H1 (cell line): ENCODE data around the gene BTBD9. TPM values are rescaled to one million over a fixed set of nuclear protein-coding genes. Genes with fewer than 3 reads are reported as not detected.

Experiments
- CTCF ChIA-PET: fragments of 300-600 bp; sonication (Branson Sonifier 250); formaldehyde crosslinking; loops from one replicate; lab custom pipeline; 2021; ENCODE audit not compliant: partially characterized antibody; lab: Charles Lee
- POLR2A ChIA-PET: fragments of 300-600 bp; sonication (Branson Sonifier 250); formaldehyde crosslinking; loops from one replicate; lab custom pipeline; 2021; ENCODE audit warnings: inconsistent platforms; ENCODE audit not compliant: partially characterized antibody; lab: Charles Lee
- DNase-seq, 2 experiments: peaks; one replicate each; pipeline versions ENCODE4 v3.0.0 to v3.0.0-alpha.2; 2010 to 2022; ENCODE audit warnings: low spot score in 2 of 2, low read depth in 1 of 2, mixed read lengths in 1 of 2
- FAIRE-seq: peaks from 2 replicates; lab custom pipeline; 2011; peaks lifted over from hg19 to GRCh38; lab: Jason Lieb, UNC
- H2AFZ ChIP-seq: 2 replicates; pipeline ENCODE4 v1.8.1; 2012; ENCODE audit warnings: low read length, inconsistent platforms
- H2AK5ac ChIP-seq: 2 replicates; pipeline ENCODE4 v1.6.1; 2013; ENCODE audit warnings: low read depth, low read length
- H2BK120ac ChIP-seq: replicated peaks from 2 replicates; pipeline ENCODE3; 2013; ENCODE audit warnings: low read depth, low read length, inconsistent platforms
- H2BK12ac ChIP-seq: 2 replicates; pipeline ENCODE4 v1.6.1; 2013; ENCODE audit warnings: low read depth, low read length
- H2BK15ac ChIP-seq: 2 replicates; pipeline ENCODE4 v1.6.1; 2013; ENCODE audit warnings: low read length
- H2BK20ac ChIP-seq: 2 replicates; pipeline ENCODE4 v1.6.1; 2013; ENCODE audit warnings: low read length
- H2BK5ac ChIP-seq: 2 replicates; pipeline ENCODE4 v1.6.1; 2013; ENCODE audit warnings: low read depth, low read length
- H3K14ac ChIP-seq: 2 replicates; pipeline ENCODE4 v1.6.1; 2013; ENCODE audit warnings: inconsistent platforms; ENCODE audit not compliant: insufficient read length
- H3K18ac ChIP-seq: 2 replicates; pipeline ENCODE4 v1.6.1; 2013; ENCODE audit warnings: low read length; ENCODE audit errors: extremely low read depth
- H3K23ac ChIP-seq: 2 replicates; pipeline ENCODE4 v1.6.1; 2013; ENCODE audit warnings: inconsistent platforms; ENCODE audit not compliant: insufficient read length
- H3K23me2 ChIP-seq: 2 replicates; pipeline ENCODE4 v1.6.1; 2013; ENCODE audit warnings: low read depth, low read length
- H3K27ac ChIP-seq: 2 replicates; pipeline ENCODE4 v1.6.1; 2011; ENCODE audit warnings: low read depth, low read length, inconsistent platforms
- H3K27me3 ChIP-seq, 4 experiments: replicated peaks in 1 of 4; 1 replicate in 1 of 4; 2 replicates in 3 of 4; pipeline versions ENCODE4 v1.6.1 to v1.8.1; 2011 to 2013; ENCODE audit warnings: low read length in 3 of 4, mild to moderate bottlenecking in 3 of 4, inconsistent platforms in 2 of 4, mixed read lengths in 2 of 4, moderate library complexity in 1 of 4; ENCODE audit not compliant: control insufficient read depth in 3 of 4, insufficient read depth in 3 of 4; ENCODE audit errors: extremely low read depth in 1 of 4
- H3K36me3 ChIP-seq, 4 experiments: 2 replicates each; pipeline versions ENCODE4 v1.6.1 to v1.8.1; 2011 to 2013; ENCODE audit warnings: mild to moderate bottlenecking in 4 of 4, low read length in 3 of 4, moderate library complexity in 2 of 4, control low read depth in 1 of 4, inconsistent platforms in 1 of 4; ENCODE audit not compliant: insufficient read depth in 4 of 4, control insufficient read depth in 2 of 4
- H3K4ac ChIP-seq: replicated peaks from 2 replicates; pipeline ENCODE3; 2013; ENCODE audit warnings: low read length, low read depth, mixed read lengths, inconsistent platforms; ENCODE audit not compliant: insufficient read length
- H3K4me1 ChIP-seq, 4 experiments: replicated peaks in 1 of 4; 1 replicate in 1 of 4; 2 replicates in 3 of 4; pipeline versions ENCODE4 v1.6.1 to v1.8.1; 2011 to 2013; ENCODE audit warnings: low read length in 3 of 4, inconsistent platforms in 2 of 4, mixed read lengths in 1 of 4; ENCODE audit not compliant: insufficient read depth in 4 of 4, control insufficient read depth in 3 of 4
- H3K4me2 ChIP-seq, 2 experiments: 2 replicates each; pipeline versions ENCODE4 v1.6.1 to v1.8.1; 2011 to 2013; ENCODE audit warnings: low read depth in 2 of 2, low read length in 2 of 2, control low read depth in 1 of 2, inconsistent platforms in 1 of 2, mild to moderate bottlenecking in 1 of 2; ENCODE audit not compliant: insufficient read depth in 1 of 2
- H3K4me3 ChIP-seq, 4 experiments: fragments of 200-600, 300-600 bp in 1 of 4; sonication (generic), shearing (Covaris generic), sonication (Bioruptor Twin) in 1 of 4; 2 replicates each; pipeline versions ENCODE4 v1.5.1 to v1.8.1; 2011 to 2016; ENCODE audit warnings: low read length in 4 of 4, low read depth in 3 of 4, control low read depth in 2 of 4, inconsistent platforms in 2 of 4, mild to moderate bottlenecking in 2 of 4, mixed read lengths in 1 of 4, moderate library complexity in 1 of 4; ENCODE audit not compliant: insufficient read depth in 2 of 4; ENCODE audit errors: extremely low read depth in 1 of 4
- H3K56ac ChIP-seq: replicated peaks from 2 replicates; pipeline ENCODE3; 2013; ENCODE audit warnings: low read depth, mild to moderate bottlenecking, mixed read lengths, low read length, inconsistent platforms; ENCODE audit not compliant: insufficient read length
- H3K79me1 ChIP-seq: 2 replicates; pipeline ENCODE4 v1.6.1; 2013; ENCODE audit warnings: low read depth, low read length, control low read depth
- H3K79me2 ChIP-seq, 2 experiments: 2 replicates each; pipeline versions ENCODE4 v1.6.1 to v1.8.1; 2012 to 2013; ENCODE audit warnings: low read length in 2 of 2, mild to moderate bottlenecking in 2 of 2, inconsistent platforms in 1 of 2; ENCODE audit not compliant: insufficient read depth in 2 of 2, control insufficient read depth in 1 of 2
- H3K9ac ChIP-seq, 4 experiments: replicated peaks in 1 of 4; 1 replicate in 1 of 4; 2 replicates in 3 of 4; pipeline versions ENCODE4 v1.6.1 to v1.8.1; 2011 to 2013; ENCODE audit warnings: low read depth in 3 of 4, low read length in 3 of 4, control low read depth in 2 of 4, mild to moderate bottlenecking in 2 of 4, moderate library complexity in 2 of 4, inconsistent platforms in 1 of 4; ENCODE audit errors: extremely low read depth in 1 of 4
- H3K9me3 ChIP-seq, 2 experiments: 2 replicates each; pipeline versions ENCODE4 v1.6.1 to v1.8.1; 2012 to 2013; ENCODE audit warnings: mild to moderate bottlenecking in 2 of 2, moderate library complexity in 2 of 2, control low read depth in 1 of 2, inconsistent platforms in 1 of 2, low read depth in 1 of 2, low read length in 1 of 2, mixed read lengths in 1 of 2; ENCODE audit not compliant: insufficient read depth in 2 of 2
- H4K20me1 ChIP-seq, 2 experiments: replicated peaks in 1 of 2; 2 replicates each; pipeline versions ENCODE3 to v1.8.1; 2011 to 2013; ENCODE audit warnings: inconsistent platforms in 2 of 2, low read length in 2 of 2, mild to moderate bottlenecking in 1 of 2; ENCODE audit not compliant: insufficient read depth in 2 of 2, control insufficient read depth in 1 of 2
- H4K5ac ChIP-seq: 2 replicates; pipeline ENCODE4 v1.6.1; 2013; ENCODE audit warnings: low read length, low read depth, mixed read lengths, inconsistent platforms; ENCODE audit not compliant: insufficient read length
- H4K8ac ChIP-seq: 2 replicates; pipeline ENCODE4 v1.8.0; 2013; ENCODE audit warnings: mild to moderate bottlenecking, moderate library complexity, low read length, inconsistent platforms; ENCODE audit not compliant: insufficient read depth; ENCODE audit errors: extremely low read depth
- H4K91ac ChIP-seq: replicated peaks from 2 replicates; pipeline ENCODE3; 2013; ENCODE audit warnings: low read length, mixed read lengths, inconsistent platforms; ENCODE audit not compliant: insufficient read length
- BCL11A ChIP-seq, 2 experiments: IDR thresholded peaks; one replicate each; pipeline ENCODE4 v1.6.1; 2011; ENCODE audit warnings: low read depth in 2 of 2, low read length in 2 of 2, mild to moderate bottlenecking in 2 of 2
- CEBPB ChIP-seq: IDR thresholded peaks from 2 replicates; pipeline ENCODE4 v1.6.1; 2012; ENCODE audit warnings: low read depth, low read length
- CHD2 ChIP-seq: IDR thresholded peaks from 2 replicates; pipeline ENCODE4 v1.6.1; 2012; ENCODE audit warnings: low read length, improper control_type of control experiment
- FOSL1 ChIP-seq: IDR thresholded peaks from 2 replicates; pipeline ENCODE4 v1.6.1; 2011; ENCODE audit warnings: mild to moderate bottlenecking, low read depth, low read length, moderate library complexity; ENCODE audit not compliant: insufficient read depth
- JUN ChIP-seq: IDR thresholded peaks from 2 replicates; pipeline ENCODE4 v1.6.1; 2011; ENCODE audit warnings: low read depth, mild to moderate bottlenecking, improper control_type of control experiment, low read length
- KDM4A ChIP-seq: IDR thresholded peaks from one replicate; pipeline ENCODE4 v1.7.1; 2012; ENCODE audit warnings: low read depth, mild to moderate bottlenecking, moderate library complexity, low read length, inconsistent platforms; ENCODE audit not compliant: severe bottlenecking
- MAX ChIP-seq: IDR thresholded peaks from 2 replicates; pipeline ENCODE4 v1.6.1; 2012; ENCODE audit warnings: inconsistent platforms
- NANOG ChIP-seq: IDR thresholded peaks from 2 replicates; pipeline ENCODE4 v1.6.1; 2011; ENCODE audit warnings: low read length, low read depth, mild to moderate bottlenecking, inconsistent platforms; ENCODE audit not compliant: insufficient read depth, poor library complexity, severe bottlenecking
- POLR2AphosphoS5 ChIP-seq: IDR thresholded peaks from 2 replicates; pipeline ENCODE4 v1.6.1; 2011; ENCODE audit warnings: low read depth, low read length
- RFX5 ChIP-seq: IDR thresholded peaks from 2 replicates; pipeline ENCODE4 v1.6.1; 2011; ENCODE audit warnings: low read depth, low read length, improper control_type of control experiment, borderline replicate concordance
- SIN3A ChIP-seq, 2 experiments: IDR thresholded peaks in 1 of 2; conservative IDR thresholded peaks in 1 of 2; 2 replicates each; pipeline ENCODE4 v1.6.1; 2011 to 2012; ENCODE audit warnings: low read length in 2 of 2, improper control_type of control experiment in 1 of 2, low read depth in 1 of 2, mild to moderate bottlenecking in 1 of 2
- SIRT6 ChIP-seq: IDR thresholded peaks from one replicate; pipeline ENCODE4 v1.7.1; 2012; ENCODE audit warnings: low read length, inconsistent platforms
- SUZ12 ChIP-seq: fragments of 200-600 bp; sonication (generic); IDR thresholded peaks from 2 replicates; pipeline ENCODE4 v1.6.1; 2012; ENCODE audit warnings: mild to moderate bottlenecking, inconsistent platforms, low read length, moderate library complexity, mixed read lengths
- TAF1 ChIP-seq: IDR thresholded peaks from 2 replicates; pipeline ENCODE4 v1.6.1; 2011; ENCODE audit warnings: mild to moderate bottlenecking, low read depth, low read length
- TCF12 ChIP-seq: IDR thresholded peaks from 2 replicates; pipeline ENCODE4 v1.6.1; 2011; ENCODE audit warnings: low read depth, mild to moderate bottlenecking, low read length
- WGBS, 2 experiments: shearing (Covaris generic) in 1 of 2; methylation state at CpG; one replicate each; pipeline versions ENCODE4 v1.1.6 to v1.1.7; 2013 to 2015; ENCODE audit warnings: low lambda C conversion rate in 2 of 2, mixed read lengths in 2 of 2, inconsistent platforms in 1 of 2, low coverage in 1 of 2, missing lambda C conversion rate in 1 of 2; ENCODE audit not compliant: insufficient replicate concordance in 2 of 2, insufficient coverage in 1 of 2, insufficient read length in 1 of 2; ENCODE audit errors: extremely low coverage in 1 of 2, missing lambda C conversion rate in 1 of 2; 5-methylcytosine and 5-hydroxymethylcytosine counted together
- polyA plus RNA-seq, 7 experiments: library from polyadenylated mRNA; depleted of rRNA in 3 of 7; stranded (reverse) in 5 of 7; unstranded in 2 of 7; fragments of >200 nt in 5 of 7; fragments of 200-250 nt in 2 of 7; gene quantifications; 1 replicate in 5 of 7; 2 replicates in 1 of 7; 4 replicates in 1 of 7; pipeline versions ENCODE4 v1.2.1 to v1.2.3, GENCODE V29; 2011 to 2013; ENCODE audit warnings: missing spikeins in 2 of 7, mixed read lengths in 2 of 7
- total RNA-seq: library from RNA; stranded (reverse); fragmentation: NEBNext Ultra II Directional; extraction: Animal tissue kit (Norgen Biotek cat#: 25700); gene quantifications from 2 replicates; pipeline ENCODE4 v1.2.1, GENCODE V29; 2021

BTBD9 gene
- total and polyA plus RNA-seq, 2 of the 8 experiments (the other 6 are each of a cell fraction or from before 2014, with no cell fraction given), result 0.92 to 4.1 TPM

- POLR2A ChIA-PET, result no interaction called here
- TF ChIP-seq RFX5, result no peak
- no peak for TF ChIP-seq NANOG
- TF ChIP-seq BCL11A (IDR thresholded peaks at IDR 0.05; ENCODE audit: low read depth in 2 of 2, low read length in 2 of 2), result no peak
- TF ChIP-seq FOSL1, result no peak
- no peak for TF ChIP-seq CHD2
- no peak for TF ChIP-seq JUN
- no peak for TF ChIP-seq MAX
- TF ChIP-seq CEBPB, result no peak
- no peak for TF ChIP-seq KDM4A
- TF ChIP-seq TAF1, result no peak
- no peak for TF ChIP-seq POLR2AphosphoS5
- no peak for TF ChIP-seq TCF12
- TF ChIP-seq SUZ12, result no peak
- no peak for TF ChIP-seq SIRT6
- TF ChIP-seq SIN3A (conservative IDR thresholded peaks at IDR 0.05 in 1 of 2, IDR thresholded peaks at IDR 0.05 in 1 of 2; ENCODE audit: low read depth in 1 of 2, low read length in 2 of 2), result no peak
Measured at GRCh38 chr6:38185244-38185643, 454.5 kb downstream of the BTBD9 start.

More at GRCh38 chr6:38185244-38185643, 454.5 kb downstream of the BTBD9 start:
- H4K20me1 ChIP-seq, result no peaks in the 10 kb centered on the region
- H3K56ac ChIP-seq, result no peak overlapping the region
- H3K27me3 ChIP-seq, result no peaks in the 10 kb centered on the region
- CTCF ChIA-PET, result no interaction called here
- H3K4ac ChIP-seq, result no peak overlapping the region
- H2BK20ac ChIP-seq, result no peak overlapping the region
- no peaks in the 10 kb centered on the region for H3K23me2 ChIP-seq
- H4K5ac ChIP-seq, result no peak overlapping the region
- H3K4me1 ChIP-seq, result peaks cover 1 to 10% (median 3%) of the 10 kb centered on the region in 4 experiments; a peak in 4 of 7 replicates
- no peak for DNase-seq
- no peak overlapping the region for H2BK12ac ChIP-seq
- H3K14ac ChIP-seq, result no peak overlapping the region
- no peak overlapping the region for H4K8ac ChIP-seq
- no peaks in the 10 kb centered on the region for H3K36me3 ChIP-seq
- no peaks in the 10 kb centered on the region for H3K9me3 ChIP-seq
- H3K18ac ChIP-seq, result no peak overlapping the region
- H3K79me1 ChIP-seq, result no peaks in the 10 kb centered on the region
- no peak overlapping the region for H2AFZ ChIP-seq
- 98% methylated on average over 6 of the region's 6 CpGs; no CpG with 5 or more reads in 1 of the 2 experiments for WGBS, 2 experiments
- H2BK120ac ChIP-seq, result no peak overlapping the region
- H2AK5ac ChIP-seq, result no peak overlapping the region
- no peak overlapping the region for H3K9ac ChIP-seq
- no peak overlapping the region for H4K91ac ChIP-seq
- no peaks in the 10 kb centered on the region for H3K79me2 ChIP-seq
- H3K27ac ChIP-seq, result no peak overlapping the region
- no peak overlapping the region for H3K4me3 ChIP-seq
- H2BK15ac ChIP-seq, result no peak overlapping the region
- no peak for FAIRE-seq
- no peak overlapping the region for H3K4me2 ChIP-seq
- H2BK5ac ChIP-seq, result no peak overlapping the region
- H3K23ac ChIP-seq, result no peak overlapping the region
